GM12874 (cell line): ENCODE data around the gene MRPS27.

Source experiments
- CTCF ChIP-seq: IDR thresholded peaks from 2 replicates; pipeline ENCODE4 v1.5.1; 2011; ENCODE audit warnings: low read depth, mild to moderate bottlenecking, control low read depth, low read length, moderate library complexity; ENCODE audit not compliant: insufficient read depth

Gene MRPS27

GRCh38 chr5:72307573-72307967, 12.5 kb downstream of the MRPS27 start:
- TF ChIP-seq CTCF, result no peak

- TF ChIP-seq CTCF, result no peak
Observed at GRCh38 chr5:72305194-72306142, 14.6 kb downstream of the MRPS27 start.

- TF ChIP-seq CTCF, result no peak
Observed at GRCh38 chr5:72302171-72302570, 17.9 kb downstream of the MRPS27 start.

- no peak for TF ChIP-seq CTCF
Observed at GRCh38 chr5:72301557-72301956, 18.5 kb downstream of the MRPS27 start.

GRCh38 chr5:72300590-72301339, 19.3 kb downstream of the MRPS27 start:
- no peak for TF ChIP-seq CTCF

- TF ChIP-seq CTCF, result no peak
Observed at GRCh38 chr5:72298711-72299110, 21.3 kb downstream of the MRPS27 start.

GRCh38 chr5:72296256-72296655, 23.8 kb downstream of the MRPS27 start:
- no peak for TF ChIP-seq CTCF
